ENCODE measurements around the gene TCERG1L. TPM values are rescaled to one million over a fixed set of nuclear protein-coding genes. Genes with fewer than 3 reads are reported as not detected.
"Not testable (repeated sequence)": the region's sequence is repeated elsewhere in the genome, so short reads cannot be mapped to it uniquely, and the experiment has no call there.

TCERG1L gene
- total and polyA plus RNA-seq, 2 experiments from 2014 or later, result 0.47 to 0.73 TPM

DNA sequence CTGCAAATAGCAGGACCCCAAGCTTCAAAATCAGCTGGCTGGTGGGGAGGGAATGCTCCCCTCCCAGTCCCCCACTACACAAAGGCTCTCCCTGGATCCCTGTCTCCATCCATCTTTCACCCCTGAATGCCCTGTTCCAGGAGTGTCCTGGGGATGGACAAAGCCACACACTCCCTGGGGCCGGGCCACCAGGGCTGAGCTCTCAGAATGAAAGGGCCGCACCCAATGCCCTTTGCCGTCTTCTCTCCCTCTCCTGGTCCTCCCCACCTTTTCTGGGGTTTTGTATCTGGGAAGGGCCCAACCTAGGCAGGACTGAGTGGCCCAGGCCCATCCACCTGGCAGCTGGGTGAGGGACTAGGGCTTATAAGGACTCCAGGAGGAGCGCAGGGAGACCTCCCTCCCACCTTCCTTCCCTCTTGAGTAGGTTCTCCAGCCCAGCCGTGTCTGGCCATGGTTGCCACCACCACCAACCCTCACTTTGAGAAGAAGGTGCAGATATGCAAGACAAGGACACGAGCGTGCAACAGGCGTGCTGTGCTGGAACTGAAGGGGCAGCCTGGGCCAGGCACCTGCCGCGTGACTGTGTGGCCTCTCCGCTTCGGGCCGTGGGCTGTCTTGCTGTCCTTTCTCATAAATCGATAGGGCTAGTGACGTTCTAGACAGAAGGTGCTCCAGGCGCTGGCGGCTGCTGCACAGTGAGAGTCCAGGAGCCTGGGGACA, 157.1 kb downstream of the TCERG1L start:
- Histone ChIP-seq H3K4me1 (ENCODE audit: insufficient read depth) (no peaks in the 10 kb centered on the region), H3K36me3 (replicated peaks; ENCODE audit: insufficient read depth, low read depth) (no peaks in the 10 kb centered on the region), H3K9me2 (replicated peaks; ENCODE audit: insufficient read depth) (no peaks in the 10 kb centered on the region), H3K4me2 (no peak overlapping the region), H3K27me3 (no peaks in the 10 kb centered on the region), H3K79me2 (no peaks in the 10 kb centered on the region), H4K20me1 (ENCODE audit: insufficient read depth, poor library complexity, severe bottlenecking) (no peaks in the 10 kb centered on the region), H3K9me3 (ENCODE audit: low read depth) (no peaks in the 10 kb centered on the region), H2AFZ (no peak overlapping the region), H3K27ac (no peak overlapping the region), H3K4me3 (no peak overlapping the region)
- DNase-seq (ENCODE audit: low spot score), result no peak
- WGBS (ENCODE audit: low lambda C conversion rate, missing lambda C conversion rate), result 85% methylated on average over 17 of the region's 17 CpGs
- TF ChIP-seq CTCF (IDR thresholded peaks at IDR 0.05; ENCODE audit: poor library complexity) (no peak), EZH2 (IDR thresholded peaks at IDR 0.05; ENCODE audit: borderline replicate concordance) (no peak), EZH2phosphoT487 (IDR thresholded peaks at IDR 0.05; ENCODE audit: low read depth, severe bottlenecking, unreplicated experiment) (no peak)

- not testable (repeated sequence) for DNase-seq (ENCODE audit: low spot score); H3K4me1 ChIP-seq (ENCODE audit: insufficient read depth); H3K27ac ChIP-seq; H3K9me2 ChIP-seq (replicated peaks; ENCODE audit: insufficient read depth); H2AFZ ChIP-seq; H3K4me3 ChIP-seq; H4K20me1 ChIP-seq (ENCODE audit: insufficient read depth, poor library complexity, severe bottlenecking); H3K36me3 ChIP-seq (replicated peaks; ENCODE audit: insufficient read depth, low read depth); H3K27me3 ChIP-seq; H3K9me3 ChIP-seq (ENCODE audit: low read depth); H3K79me2 ChIP-seq; H3K4me2 ChIP-seq
Measured at GRCh38 chr10:131152456-131152855, 159.1 kb downstream of the TCERG1L start.

DNA sequence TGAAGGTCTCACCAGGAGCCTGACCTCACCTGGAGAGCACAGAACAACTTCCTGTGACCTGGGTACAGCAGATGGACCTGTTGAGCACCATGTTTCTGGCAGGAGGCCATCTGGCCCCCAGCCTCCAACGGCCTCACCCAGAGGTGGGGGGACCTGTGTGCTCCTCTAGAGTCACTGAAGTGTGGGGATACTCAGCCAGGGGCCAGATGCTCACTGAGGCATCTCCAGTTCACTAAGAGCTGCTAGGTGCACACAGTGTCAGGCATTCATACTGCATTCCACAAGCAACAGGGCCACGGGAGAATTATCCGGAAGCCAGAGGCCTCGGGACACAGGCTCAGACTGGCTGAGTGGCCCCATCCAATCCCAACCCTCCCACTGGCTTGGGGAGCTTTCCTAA, 161.4 kb downstream of the TCERG1L start:
- Histone ChIP-seq H3K9me2 (replicated peaks; ENCODE audit: insufficient read depth) (no peaks in the 10 kb centered on the region), H3K27me3 (peaks cover 7% of the 10 kb centered on the region), H3K27ac (no peak overlapping the region), H3K36me3 (replicated peaks; ENCODE audit: insufficient read depth, low read depth) (no peaks in the 10 kb centered on the region), H3K4me3 (no peak overlapping the region), H3K4me1 (ENCODE audit: insufficient read depth) (no peaks in the 10 kb centered on the region), H3K4me2 (no peak overlapping the region), H4K20me1 (ENCODE audit: insufficient read depth, poor library complexity, severe bottlenecking) (no peaks in the 10 kb centered on the region), H3K79me2 (no peaks in the 10 kb centered on the region), H3K9me3 (ENCODE audit: low read depth) (no peaks in the 10 kb centered on the region), H2AFZ (no peak overlapping the region)
- TF ChIP-seq EZH2phosphoT487 (IDR thresholded peaks at IDR 0.05; ENCODE audit: low read depth, severe bottlenecking, unreplicated experiment) (no peak), CTCF (IDR thresholded peaks at IDR 0.05; ENCODE audit: poor library complexity) (no peak), EZH2 (IDR thresholded peaks at IDR 0.05; ENCODE audit: borderline replicate concordance) (no peak)
- 60% methylated on average over 3 of the region's 4 CpGs for WGBS (ENCODE audit: low lambda C conversion rate, missing lambda C conversion rate)
- DNase-seq (ENCODE audit: low spot score), result no peak

DNA sequence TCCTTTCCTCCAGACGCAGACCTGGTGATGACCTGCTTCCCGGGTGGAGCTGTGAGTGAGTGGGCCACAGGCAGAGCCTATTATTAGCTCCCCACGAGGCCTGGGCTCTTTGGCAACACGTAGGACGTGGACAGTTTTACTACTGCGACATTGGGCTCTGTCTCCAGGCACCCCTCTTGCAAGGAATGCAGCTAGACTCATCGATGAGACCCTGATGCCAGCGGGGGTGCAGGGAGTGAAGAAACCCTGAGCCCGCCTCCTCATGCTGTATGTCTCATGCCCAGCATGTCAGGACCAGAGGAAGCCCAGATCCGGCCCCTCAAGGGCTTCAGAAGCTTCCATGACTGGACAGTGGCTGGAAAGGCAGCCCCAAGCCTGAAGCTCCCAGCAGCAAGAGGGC, 161.9 kb downstream of the TCERG1L start:
- no peaks in the 10 kb centered on the region for H4K20me1 ChIP-seq (ENCODE audit: insufficient read depth, poor library complexity, severe bottlenecking)
- H3K79me2 ChIP-seq, result no peaks in the 10 kb centered on the region
- WGBS (ENCODE audit: low lambda C conversion rate, missing lambda C conversion rate), result 78% methylated on average over 10 of the region's 10 CpGs
- DNase-seq (ENCODE audit: low spot score), result no peak
- no peak overlapping the region for H3K4me2 ChIP-seq
- peaks cover 7% of the 10 kb centered on the region for H3K27me3 ChIP-seq
- H2AFZ ChIP-seq, result no peak overlapping the region
- TF ChIP-seq EZH2phosphoT487 (IDR thresholded peaks at IDR 0.05; ENCODE audit: low read depth, severe bottlenecking, unreplicated experiment) (no peak), EZH2 (IDR thresholded peaks at IDR 0.05; ENCODE audit: borderline replicate concordance) (no peak), CTCF (IDR thresholded peaks at IDR 0.05; ENCODE audit: poor library complexity) (no peak)
- H3K4me3 ChIP-seq, result no peak overlapping the region
- no peaks in the 10 kb centered on the region for H3K4me1 ChIP-seq (ENCODE audit: insufficient read depth)
- no peaks in the 10 kb centered on the region for H3K36me3 ChIP-seq (replicated peaks; ENCODE audit: insufficient read depth, low read depth)
- H3K27ac ChIP-seq, result no peak overlapping the region
- no peaks in the 10 kb centered on the region for H3K9me3 ChIP-seq (ENCODE audit: low read depth)
- H3K9me2 ChIP-seq (replicated peaks; ENCODE audit: insufficient read depth), result no peaks in the 10 kb centered on the region
